GM19043 (cell line): Measurements from ENCODE around the gene MID1.
A peak's percentile ranks its signal among the peaks of the same experiment; 100 is the strongest.

Source experiments
- ATAC-seq: cut with Tn5 transposase; IDR thresholded peaks from one replicate; pipeline ENCODE4 v1.9.1; 2021; ENCODE audit warnings: low read depth; ENCODE audit not compliant: unreplicated experiment

MID1 gene

DNA sequence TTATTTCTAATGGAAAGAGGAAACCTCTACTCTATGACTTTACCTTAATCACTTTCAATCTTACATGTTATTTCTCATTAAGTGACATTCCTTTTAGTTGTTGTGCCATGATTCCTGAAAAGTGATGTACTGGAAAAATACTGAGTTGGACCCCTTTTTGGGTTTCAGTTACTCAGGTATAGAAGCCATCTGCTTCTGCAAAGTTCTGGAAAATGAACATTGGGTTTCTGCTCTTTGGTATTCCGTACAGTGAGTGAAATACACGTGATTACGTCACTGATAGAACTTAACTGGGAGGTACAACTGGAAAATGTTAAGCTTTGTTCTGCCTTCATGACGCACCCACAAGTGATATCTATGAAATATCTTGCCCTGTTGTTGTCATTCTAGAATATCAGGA lies 114.7 kb downstream of the MID1 start:
- ATAC-seq = no peak

DNA sequence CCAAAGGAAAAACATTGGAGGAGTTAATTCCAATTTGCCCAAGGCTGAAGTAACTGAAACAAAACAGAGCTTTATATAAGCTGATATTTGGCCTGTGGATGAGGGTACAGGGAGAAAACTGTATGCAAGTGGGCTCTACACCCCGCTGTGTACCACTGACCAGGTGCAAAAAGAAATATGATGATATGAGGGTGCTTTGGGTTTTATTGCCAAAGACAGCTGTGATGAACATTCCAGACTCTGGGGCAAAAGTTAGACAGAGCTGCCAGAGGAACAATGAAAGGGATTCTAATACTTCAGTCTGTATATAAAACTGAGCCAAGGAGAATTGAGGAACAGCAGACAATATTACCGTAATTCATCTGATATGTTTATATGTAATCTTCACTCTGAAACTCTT lies 117.4 kb downstream of the MID1 start:
- ATAC-seq = no peak

DNA sequence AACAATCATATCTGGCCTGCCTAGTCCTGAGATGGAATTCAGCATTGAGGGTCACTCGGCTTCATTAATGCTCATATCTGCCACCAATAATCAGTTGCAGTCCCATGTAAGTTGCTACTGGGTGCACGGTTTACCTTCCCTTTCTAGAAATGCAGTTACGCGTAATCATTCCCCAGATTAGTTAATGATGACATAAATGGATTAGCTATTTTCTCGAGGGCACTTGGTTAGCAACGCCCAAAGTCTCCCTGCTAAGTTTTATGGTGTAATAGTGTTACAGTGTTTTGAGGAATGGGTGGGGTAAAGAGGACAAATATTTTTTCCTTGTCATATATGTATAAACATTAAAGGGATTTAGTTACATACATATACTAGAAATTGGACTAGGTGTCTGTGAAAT lies 118.8 kb downstream of the MID1 start:
- ATAC-seq = no peak

DNA sequence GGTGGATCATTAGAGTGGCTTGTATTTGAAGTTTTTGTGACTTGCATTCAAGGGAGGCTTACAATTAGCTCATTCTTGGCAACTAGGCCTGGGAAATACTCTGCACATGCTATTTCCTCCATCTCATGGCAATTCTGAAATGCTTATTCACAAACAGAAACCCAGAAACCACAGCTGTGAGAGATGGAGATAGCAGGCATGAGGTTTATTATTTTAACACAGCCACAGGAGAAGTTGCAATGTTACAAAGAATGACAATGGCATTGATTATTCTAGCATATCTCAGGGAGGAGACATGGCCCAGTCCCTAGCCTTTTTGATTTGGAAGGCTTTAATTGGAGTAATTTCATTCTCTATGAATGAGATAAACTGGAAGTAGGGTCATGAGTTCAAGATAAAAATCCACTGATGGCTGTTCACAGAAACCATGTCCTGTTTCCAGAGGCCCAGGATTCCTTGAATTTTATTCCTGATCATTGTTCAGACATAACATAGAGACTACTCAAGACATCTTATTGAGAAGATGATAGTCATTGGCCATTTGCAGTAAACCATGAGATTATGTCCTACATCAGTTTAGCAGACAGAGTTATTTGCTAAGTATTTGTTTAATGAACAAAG lies 123.9 kb downstream of the MID1 start:
- ATAC-seq = no peak

DNA sequence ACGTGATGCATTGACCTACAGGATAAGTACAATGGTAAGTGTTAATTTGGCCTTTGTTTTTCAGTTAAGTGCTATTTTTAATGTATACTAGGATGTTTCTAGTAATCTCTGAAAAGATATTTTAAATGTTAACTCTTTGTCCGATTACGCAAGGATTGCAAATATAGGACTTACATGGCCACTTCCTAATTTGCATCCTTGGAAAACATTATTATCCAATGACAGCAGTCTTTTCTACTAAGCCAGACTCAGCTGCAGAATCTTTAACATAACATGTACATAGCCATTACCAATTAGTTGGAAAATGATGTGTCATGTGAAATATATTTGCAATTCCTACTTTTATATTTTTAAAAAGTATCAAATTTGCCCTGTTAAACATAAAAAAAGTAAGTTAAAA lies 124.7 kb downstream of the MID1 start:
- no peak for ATAC-seq

DNA sequence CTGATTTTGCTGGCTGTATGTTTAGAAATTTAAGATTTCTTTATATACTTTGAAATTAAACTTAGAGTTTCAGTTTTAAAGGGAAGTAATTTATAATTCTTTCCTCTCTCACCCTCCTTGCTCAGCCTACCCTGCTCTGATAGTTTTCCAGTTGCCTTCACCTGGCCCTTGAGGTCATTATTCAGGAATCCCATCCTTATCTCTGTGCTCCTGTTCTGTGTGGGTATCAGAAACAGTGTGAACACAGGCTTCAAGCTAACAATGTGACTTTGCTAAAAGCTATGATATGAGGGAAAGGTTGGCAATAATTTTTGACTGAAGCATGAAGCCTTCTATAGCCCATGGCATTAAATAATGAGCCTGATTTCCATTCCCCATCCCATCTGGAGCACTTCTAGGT lies 128.1 kb downstream of the MID1 start:
- ATAC-seq = no peak

DNA sequence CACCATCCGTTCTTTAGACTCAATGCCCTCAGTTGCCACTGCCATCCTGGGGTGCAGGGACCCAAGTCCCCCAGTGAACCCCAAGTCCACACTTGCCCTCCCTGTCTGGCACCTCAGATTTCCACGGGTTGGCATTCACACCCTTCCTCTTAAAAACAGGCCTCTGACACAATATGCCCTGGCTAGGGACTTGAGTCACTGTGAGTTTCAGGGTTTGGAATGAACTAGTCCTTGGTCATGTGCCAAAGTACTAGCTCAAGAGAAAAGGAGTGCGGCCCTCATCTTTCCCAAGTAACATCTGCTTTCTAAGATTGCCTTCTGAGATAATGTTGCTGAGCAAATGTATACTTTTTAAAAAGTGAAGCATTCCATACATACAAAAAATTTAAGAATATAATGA lies 134.0 kb downstream of the MID1 start:
- ATAC-seq = no peak

DNA sequence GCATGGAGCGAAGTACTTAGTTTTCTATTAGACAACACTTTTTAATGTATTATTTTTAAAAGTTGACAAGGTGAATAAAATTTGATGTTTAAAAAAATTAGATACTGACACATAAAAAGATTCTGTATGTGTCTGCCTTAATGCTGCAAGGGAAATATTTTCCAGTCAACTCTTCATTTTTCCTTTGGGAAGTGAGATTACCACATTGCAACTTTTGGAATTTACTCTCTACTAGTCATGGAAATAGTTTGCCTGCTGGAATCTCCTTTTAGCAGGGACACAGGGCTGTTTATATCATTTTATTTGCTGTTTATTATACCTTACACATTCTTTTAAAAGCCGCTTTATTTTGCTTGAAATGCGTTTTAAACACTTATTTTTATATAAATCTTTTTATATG lies 135.1 kb downstream of the MID1 start:
- ATAC-seq = no peak

DNA sequence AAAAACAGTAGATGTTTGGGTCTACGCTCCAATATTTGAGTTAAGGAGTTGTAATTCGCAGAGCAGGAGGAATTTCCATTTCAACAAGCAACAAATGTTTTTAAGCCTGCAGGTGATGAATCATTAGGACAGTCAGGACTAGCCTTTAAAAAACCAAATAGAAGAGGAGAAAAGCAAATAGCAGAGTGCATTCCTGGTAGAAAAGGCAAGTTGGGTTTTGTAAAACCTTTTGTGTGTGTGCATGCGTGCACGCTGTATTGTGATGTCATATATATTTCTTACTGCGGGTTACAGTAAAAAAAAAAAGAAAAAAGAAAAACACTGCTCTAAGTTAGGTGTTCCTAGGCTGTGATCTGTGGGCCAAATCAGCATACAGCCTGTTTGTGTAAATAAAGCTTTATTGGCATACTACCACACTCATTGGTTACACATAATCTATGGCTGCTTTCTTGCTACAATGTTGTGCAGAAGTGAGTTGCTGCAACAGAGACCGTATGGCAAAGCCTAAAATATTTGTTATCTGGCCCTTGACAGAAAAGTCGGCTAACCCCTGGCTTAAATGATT lies 135.6 kb downstream of the MID1 start:
- no peak for ATAC-seq

DNA sequence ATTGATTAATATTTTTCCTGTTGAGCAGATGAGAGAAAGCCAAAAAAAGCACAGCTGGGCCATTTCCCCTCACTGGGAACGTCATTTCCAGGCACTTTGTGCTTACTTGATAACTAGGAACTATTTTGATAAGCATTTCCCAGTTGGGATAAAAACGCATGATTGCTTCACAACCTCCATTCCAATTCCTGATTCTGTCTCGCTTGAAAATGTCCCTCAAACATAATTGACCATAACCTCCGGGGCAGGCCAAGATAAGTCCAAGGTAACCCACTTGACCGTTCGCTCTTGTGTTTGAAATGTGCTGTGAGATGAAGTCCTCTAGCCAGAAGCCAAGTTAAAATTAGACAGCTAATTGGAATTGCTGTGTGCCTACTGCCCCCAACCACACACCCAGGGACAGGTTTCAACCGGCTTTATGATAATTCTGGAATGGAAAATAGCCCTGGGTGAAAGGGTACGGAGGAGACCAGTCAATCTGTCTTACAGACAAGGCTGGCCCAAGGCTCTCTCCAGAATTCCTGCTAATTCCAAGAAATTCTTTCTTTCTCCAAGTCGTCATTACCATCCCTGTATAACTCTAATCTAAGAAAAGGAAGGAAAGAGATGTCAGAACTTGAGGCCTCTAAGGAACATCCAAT lies 137.1 kb downstream of the MID1 start:
- no peak for ATAC-seq

DNA sequence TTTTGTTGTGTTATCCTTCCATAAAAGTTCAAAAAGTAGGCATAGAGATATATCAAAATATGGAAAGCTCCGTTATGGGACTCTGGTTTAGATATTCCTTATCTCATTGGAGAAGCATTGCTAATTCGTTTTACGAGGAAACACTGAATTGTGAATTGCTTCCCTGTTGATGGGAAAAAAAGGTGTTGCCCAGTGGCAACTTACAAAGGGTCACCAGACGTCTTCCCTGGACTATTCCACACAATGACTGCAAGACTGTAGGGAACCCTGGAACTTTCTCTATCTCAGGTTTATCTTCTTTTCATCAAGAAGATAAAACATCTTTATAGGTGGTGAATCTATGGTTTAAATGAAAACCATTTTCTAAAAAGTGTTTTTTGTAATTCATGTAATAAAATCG lies 137.7 kb downstream of the MID1 start:
- ATAC-seq = no peak

DNA sequence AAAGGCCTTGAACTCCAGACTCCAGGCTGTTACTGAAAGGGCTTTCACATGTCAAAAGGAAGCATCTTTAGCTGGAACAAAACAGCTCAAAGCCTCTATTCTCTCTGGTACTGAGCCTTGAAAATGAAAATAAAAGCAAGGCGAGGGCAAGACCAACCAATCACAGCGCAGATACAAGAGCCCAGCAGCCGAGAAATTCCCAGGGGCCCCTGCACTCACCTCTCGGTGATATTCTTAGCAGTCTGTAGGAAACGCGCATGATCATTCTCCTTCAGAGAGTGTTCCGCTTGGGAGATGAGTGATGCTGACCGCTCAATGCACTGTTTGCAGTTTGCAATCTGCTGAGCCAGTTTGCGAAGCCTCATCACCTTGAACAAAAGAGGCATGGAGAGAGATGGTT lies 138.1 kb downstream of the MID1 start:
- peak; percentile 73 for ATAC-seq

DNA sequence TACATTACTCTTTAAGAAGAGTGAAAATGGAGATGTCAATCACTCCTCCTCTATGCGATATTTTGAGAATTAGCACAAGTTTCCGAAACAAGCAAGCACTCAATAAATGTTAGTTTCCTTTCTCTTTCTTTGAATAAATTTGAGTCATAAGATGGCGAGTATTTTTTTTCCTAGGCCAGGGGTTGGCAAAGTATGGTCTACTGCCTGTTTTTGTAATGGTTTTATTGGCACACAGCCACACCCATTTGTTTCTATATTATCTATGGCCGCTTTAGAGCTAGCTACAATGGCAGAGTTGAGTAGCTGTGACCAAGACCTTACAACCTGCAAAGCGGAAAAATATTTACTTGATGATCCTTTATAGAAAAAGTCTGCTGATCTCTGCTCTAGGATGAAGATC lies 139.5 kb downstream of the MID1 start:
- no peak for ATAC-seq

DNA sequence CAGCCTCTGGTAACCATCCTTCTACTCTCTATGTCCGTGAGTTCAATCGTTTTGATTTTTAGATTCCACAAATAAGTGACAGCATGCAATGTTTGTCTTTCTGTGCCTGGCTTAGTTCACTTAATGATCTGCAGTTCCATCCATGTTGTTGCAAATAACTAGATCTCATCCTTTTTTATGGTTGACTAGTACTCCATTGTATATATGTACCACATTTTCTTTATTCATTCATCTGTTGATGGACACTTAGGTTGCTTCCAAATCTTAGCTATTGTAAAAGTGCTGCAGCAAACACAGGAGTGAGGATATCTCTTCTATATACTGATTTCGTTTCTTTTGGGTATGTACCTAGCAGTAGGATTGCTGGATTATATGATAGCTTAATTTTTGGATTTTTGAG lies 140.9 kb downstream of the MID1 start:
- ATAC-seq = no peak

DNA sequence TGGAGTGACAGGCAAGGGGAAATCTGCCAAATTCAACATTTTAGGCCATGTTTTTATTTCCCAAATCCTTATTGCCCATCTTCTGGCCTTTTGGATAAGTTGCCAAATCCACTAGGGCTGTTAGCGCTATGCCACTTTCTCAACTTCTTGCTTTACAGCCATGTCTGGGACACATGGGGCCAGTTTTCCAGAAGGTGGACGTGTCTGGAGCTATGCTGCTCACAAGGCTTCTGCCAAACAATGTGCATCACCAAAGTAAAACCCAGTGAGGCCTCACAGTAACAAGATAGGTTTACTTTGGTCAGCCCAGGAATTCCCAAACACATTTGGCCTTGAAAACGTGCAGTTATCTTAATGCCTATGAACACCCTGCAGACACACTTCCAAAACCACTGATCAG lies 142.9 kb downstream of the MID1 start:
- no peak for ATAC-seq

DNA sequence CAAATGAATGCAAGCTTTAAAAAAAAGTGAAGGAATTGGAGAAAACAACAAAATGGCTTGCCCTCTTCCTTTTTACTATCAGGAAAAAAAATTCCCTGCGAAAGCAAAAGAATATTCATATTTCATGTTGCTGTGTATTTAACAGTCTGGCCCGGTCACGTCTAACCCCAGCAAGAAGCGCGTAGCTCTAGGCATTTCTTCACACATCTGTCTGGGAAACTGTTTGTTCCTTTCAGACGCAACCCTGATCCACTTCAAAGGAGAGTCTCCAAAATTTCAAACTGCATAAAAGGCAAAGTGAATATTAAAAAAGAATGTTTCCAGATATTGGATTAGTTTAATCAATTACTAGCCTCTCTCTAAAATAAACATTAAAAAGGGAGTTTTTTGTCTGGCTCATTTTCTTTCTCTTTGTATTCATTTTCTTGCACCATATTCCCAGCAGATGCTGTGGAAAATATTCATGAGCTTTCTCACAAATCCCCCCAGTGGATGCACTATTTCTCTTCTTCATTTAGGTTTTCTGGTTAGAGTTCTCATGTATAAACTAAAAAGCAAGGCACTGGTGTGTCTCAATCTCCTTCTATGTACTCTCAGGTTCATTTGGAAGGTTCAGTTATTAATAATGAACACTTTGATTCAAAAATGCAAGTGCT lies 145.3 kb downstream of the MID1 start:
- ATAC-seq = no peak

DNA sequence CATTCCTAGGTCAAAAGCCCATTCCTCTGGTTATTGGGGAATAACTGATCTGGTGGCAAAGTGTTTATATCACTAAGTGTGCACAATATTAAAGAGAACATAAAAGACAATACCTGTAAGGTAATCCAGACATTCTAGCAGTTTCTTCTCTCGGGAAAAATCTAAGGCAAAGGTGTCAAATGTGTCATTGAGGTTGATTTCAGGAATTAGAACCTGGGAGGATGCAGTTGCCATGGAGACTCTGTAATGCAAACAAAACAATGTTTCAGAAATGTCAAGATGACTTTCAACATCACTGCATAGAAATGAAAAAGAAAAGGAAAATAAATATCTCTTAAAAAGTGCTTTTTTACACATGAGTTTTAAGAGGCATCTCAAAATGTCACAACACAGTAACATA lies 145.9 kb downstream of the MID1 start:
- no peak for ATAC-seq

DNA sequence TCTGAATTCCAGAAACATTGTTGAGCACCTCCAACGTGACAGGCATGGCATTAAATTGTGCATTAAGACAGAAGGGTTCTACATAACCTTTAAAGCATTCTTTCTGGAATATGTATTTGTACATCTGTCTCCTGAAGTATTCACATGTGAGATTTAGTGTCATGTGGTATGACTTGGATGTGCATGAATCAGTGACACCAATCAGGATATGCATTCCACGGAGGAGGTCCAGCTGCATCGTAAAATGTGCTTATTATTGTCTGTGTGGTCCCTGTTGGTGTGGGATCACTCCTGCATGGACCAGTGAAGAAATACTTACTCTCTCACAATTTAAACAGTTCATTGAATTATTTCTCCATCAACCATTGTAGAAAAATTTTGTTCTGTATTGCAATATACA lies 149.0 kb downstream of the MID1 start:
- no peak for ATAC-seq

DNA sequence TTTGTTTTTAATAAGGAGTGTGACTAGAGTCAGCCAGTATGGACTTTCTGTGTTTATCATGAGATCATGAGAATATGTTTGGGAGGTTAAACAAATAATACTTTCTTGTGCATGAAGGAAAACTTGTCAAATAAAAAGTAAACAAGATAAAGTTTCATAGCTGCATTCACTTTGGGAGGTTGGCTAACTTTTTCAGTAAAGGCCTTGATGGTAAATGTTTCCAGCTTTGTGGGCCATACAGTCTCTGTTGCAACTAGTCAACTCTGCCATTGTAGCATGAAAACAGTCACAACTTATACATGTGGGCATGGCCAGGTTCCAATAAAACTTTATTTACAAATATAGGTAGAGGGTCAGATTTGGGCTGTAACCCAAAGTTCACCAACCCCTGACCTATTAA lies 150.4 kb downstream of the MID1 start:
- no peak for ATAC-seq

DNA sequence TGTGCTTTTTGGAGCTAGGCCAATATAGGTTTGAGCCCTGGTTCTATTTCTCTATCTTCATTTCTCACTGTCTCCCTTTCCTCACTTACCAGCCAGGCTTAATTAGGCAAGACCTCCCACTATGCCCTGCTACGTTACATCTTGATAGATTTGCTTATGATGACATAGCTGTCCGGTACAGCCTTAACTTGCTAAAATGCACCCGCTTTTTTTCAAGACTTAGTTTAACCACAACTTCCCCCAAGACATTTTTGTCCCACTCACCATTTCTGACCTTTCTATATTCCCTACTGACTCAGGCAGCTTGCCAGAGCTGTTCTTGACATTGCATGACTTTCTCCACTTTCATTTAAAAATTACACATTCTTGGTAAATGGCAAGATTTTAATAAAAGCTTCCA lies 152.6 kb downstream of the MID1 start:
- no peak for ATAC-seq

DNA sequence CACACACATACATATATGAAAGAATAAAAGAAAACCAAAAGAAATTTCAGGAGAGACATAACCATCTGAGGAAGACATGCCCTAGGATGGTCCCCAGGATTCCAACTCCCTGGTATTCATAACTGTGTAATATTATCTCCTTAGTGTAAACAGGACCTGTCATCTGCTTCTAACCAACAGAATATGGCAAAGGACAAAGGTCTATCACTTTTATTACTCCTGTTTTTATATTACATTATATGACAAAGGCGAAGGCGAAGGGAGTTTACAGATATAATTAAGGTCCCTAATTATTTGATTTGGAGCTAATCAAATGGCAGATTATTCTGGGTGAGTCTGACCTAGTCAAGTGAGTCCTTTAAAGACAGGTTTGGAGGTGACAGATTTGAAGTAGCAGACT lies 155.1 kb downstream of the MID1 start:
- no peak for ATAC-seq

DNA sequence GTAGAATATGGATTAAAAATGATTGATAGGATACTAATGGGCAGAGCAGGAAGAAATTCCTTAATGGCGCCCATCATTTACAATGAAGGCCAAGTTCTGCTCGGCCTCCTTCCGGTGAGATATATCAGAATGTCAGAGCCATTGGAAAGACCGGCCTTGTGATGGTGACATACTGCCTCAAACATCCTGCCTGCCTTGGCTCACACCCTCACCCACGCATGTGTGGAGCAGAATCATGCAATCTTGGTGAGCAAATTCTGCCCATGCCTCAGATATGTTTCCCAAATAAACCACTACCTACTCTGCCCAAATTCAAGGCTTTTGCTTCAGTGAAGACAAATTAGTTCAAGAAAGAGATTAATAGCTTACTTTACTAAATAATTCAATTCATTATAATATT lies 163.3 kb downstream of the MID1 start:
- ATAC-seq = no peak
